GM12892 (cell line): ENCODE results near the gene SORCS3.

Experiments used
- DNase-seq: peaks from one replicate; pipeline ENCODE4 v3.0.0; 2011; ENCODE audit not compliant: insufficient read length
- FAIRE-seq: peaks from 2 replicates; lab custom pipeline; 2011; peaks lifted over from hg19 to GRCh38; lab: Jason Lieb, UNC
- POLR2A ChIP-seq: IDR thresholded peaks from 2 replicates; pipeline ENCODE4 v1.6.1; 2011; ENCODE audit warnings: low read depth, low read length, control low read depth
- POLR2AphosphoS5 ChIP-seq: IDR thresholded peaks from 2 replicates; pipeline ENCODE4 v1.6.1; 2011; ENCODE audit warnings: low read depth, low read length, control low read depth
- TAF1 ChIP-seq: IDR thresholded peaks from 2 replicates; pipeline ENCODE4 v1.6.1; 2011; ENCODE audit warnings: low read depth, mild to moderate bottlenecking, control low read depth, low read length, borderline replicate concordance

Gene SORCS3

GRCh38 chr10:105284476-105285215 lies 643.6 kb downstream of the SORCS3 start:
- FAIRE-seq = no peak
- TF ChIP-seq POLR2AphosphoS5 (no peak), POLR2A (no peak), TAF1 (no peak)
- DNase-seq = no peak

DNA sequence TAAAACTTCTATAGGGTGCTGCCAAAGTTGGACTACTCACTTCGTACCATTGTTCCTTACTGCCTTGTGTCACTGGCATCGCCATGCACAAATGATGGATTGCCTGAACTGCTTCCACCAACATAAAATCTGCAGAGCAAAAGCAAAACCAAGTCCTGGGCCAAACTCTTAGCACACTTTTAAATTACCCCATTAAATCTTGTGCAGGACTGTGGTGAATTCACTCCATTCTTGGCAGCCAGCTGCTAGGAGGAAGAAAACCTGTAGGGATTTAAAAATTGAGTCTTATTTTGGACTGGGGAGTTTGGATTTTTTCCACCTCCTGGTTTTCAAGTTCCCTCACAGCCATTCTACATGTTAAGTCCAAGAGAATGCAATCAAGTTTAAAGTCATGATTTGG lies 646.9 kb downstream of the SORCS3 start:
- FAIRE-seq = no peak
- no peak for DNase-seq
- TF ChIP-seq POLR2A = no peak
- no peak for TF ChIP-seq TAF1
- TF ChIP-seq POLR2AphosphoS5 = no peak

DNA sequence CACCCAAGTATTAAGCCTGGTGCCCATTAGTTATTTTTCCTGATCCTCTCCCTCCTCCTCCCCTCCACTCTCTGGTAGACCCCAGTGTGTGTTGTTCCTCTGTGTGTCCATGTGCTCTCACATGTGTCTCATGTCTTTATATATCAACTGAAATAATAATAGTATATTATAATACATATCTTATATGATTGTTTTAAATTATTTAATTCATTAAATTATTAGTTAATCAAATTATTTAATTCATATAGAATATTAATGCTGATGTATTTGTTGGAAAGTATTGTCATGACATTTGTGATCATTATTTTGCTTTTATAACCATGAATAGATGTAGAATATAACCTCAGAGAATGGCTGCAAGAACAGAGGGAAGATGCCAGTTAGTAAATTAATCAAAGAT lies 647.5 kb downstream of the SORCS3 start:
- FAIRE-seq = no peak
- TF ChIP-seq POLR2A (no peak), TAF1 (no peak), POLR2AphosphoS5 (no peak)

DNA sequence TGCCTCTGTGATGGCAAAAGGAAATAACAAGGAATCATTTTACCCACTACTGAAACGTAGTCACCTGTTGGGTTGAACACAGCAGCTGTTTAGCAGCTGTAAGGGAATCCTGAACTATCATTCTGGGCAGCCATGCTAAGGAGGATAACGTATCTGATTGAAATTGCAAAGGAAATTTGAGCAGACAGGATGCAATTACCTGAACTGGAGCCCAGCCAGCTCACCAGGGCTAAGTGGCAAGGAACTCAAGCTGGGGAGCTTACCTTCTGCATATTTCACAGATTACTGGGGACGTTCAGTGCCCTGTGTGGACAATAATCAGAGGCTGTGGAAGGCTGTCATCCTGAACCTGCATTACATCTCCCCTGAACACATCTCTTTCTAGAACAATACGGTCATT lies 650.5 kb downstream of the SORCS3 start:
- no peak for DNase-seq
- no peak for FAIRE-seq
- no peak for TF ChIP-seq POLR2A
- no peak for TF ChIP-seq POLR2AphosphoS5
- no peak for TF ChIP-seq TAF1

More for the DNA sequence above, 647.5 kb downstream of the SORCS3 start:
- DNase-seq = no peak

- no peak for TF ChIP-seq POLR2AphosphoS5
- no peak for TF ChIP-seq POLR2A
- TF ChIP-seq TAF1 = no peak
- no peak for DNase-seq
- no peak for FAIRE-seq
These were observed 651.1 kb downstream of the SORCS3 start for GRCh38 chr10:105292236-105292635.
